ENCODE results near the gene HSPA1A. TPM values are rescaled to one million over a fixed set of nuclear protein-coding genes. Genes with fewer than 3 reads are reported as not detected.
A peak's percentile ranks its signal among the peaks of the same experiment; 100 is the strongest.

The HSPA1A gene
- total RNA-seq, 1 experiment from 2014 or later: 51.2 TPM

DNA sequence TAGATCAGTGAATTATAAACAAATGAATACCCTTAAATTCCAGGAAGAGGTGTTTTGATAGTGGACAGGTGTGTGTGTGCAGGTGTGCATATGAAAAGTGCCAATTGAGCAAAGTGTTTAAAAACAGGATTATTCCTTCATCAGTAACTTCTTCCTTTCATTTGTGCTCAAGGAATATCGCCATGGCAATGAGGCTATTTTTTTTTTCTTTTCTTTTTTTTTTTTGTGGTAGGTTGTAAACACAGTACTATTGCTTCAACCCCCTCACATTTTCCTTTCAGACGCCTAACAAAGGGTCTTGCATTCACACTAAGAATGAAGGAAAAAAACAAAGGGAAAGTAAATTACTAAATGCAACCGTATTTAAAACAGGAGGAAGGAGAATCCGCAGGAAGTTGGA lies 10.2 kb downstream of the HSPA1A start:
- peaks cover 5% of the 10 kb centered on the region; the same call in 1 of the 2 replicates for H3K4me1 ChIP-seq (ENCODE audit: insufficient read depth, low read length)
- H3K27me3 ChIP-seq (ENCODE audit: insufficient read depth, low read length): no peaks in the 10 kb centered on the region
- Mint-ChIP-seq H3K4me3 (peak overlapping the region; percentile 84 to 92), H3K9me3 (no peaks in the 10 kb centered on the region; a peak in 1 of 5 replicates), H3K27ac (peak overlapping the region; percentile 97 to 98 (median 97)), H3K36me3 (ENCODE audit: insufficient read depth in 1 of 3, low read depth in 3 of 3) (no peaks in the 10 kb centered on the region; a peak in 1 of 7 replicates), H3K4me1 (peaks cover 50 to 54% of the 10 kb centered on the region in 2 experiments), H3K27me3 (ENCODE audit: low read depth) (peaks cover 4% of the 10 kb centered on the region)
- H3K56ac ChIP-seq (ENCODE audit: insufficient read length, low read depth, low read length): no peak overlapping the region
- no peak overlapping the region for H4K91ac ChIP-seq (ENCODE audit: insufficient read length, low read depth, low read length)
- no peak overlapping the region; the same call in 1 of the 2 replicates for H3K4ac ChIP-seq (ENCODE audit: low read depth, low read length)
- H3K23ac ChIP-seq (ENCODE audit: insufficient read length, low read depth, low read length): no peak overlapping the region
- no peak overlapping the region for H2AK5ac ChIP-seq (ENCODE audit: insufficient read length, low read length)
- no peak overlapping the region for H2BK20ac ChIP-seq (ENCODE audit: low read depth, low read length, poor library complexity, severe bottlenecking)
- TF ChIP-seq, protein P1, sequence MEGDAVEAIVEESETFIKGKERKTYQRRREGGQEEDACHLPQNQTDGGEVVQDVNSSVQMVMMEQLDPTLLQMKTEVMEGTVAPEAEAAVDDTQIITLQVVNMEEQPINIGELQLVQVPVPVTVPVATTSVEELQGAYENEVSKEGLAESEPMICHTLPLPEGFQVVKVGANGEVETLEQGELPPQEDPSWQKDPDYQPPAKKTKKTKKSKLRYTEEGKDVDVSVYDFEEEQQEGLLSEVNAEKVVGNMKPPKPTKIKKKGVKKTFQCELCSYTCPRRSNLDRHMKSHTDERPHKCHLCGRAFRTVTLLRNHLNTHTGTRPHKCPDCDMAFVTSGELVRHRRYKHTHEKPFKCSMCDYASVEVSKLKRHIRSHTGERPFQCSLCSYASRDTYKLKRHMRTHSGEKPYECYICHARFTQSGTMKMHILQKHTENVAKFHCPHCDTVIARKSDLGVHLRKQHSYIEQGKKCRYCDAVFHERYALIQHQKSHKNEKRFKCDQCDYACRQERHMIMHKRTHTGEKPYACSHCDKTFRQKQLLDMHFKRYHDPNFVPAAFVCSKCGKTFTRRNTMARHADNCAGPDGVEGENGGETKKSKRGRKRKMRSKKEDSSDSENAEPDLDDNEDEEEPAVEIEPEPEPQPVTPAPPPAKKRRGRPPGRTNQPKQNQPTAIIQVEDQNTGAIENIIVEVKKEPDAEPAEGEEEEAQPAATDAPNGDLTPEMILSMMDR (conservative IDR thresholded peaks at IDR 0.05): no peak
- H4K5ac ChIP-seq (ENCODE audit: insufficient read length, low read depth, low read length): no peak overlapping the region
- H4K8ac ChIP-seq (replicated peaks; ENCODE audit: insufficient read length, low read depth, low read length): no peak overlapping the region
- peak overlapping the region; percentile 84 for H3K27ac ChIP-seq (ENCODE audit: insufficient read length, low read depth, low read length)
- no peaks in the 10 kb centered on the region for H3K9me3 ChIP-seq (ENCODE audit: control insufficient read depth, low read depth, low read length)
- no CpG with 5 or more reads among the region's 4 CpGs for WGBS (ENCODE audit: extremely low coverage, insufficient read length, low lambda C conversion rate)
- H3K14ac ChIP-seq (ENCODE audit: insufficient read depth, low read length): peak overlapping the region; percentile 51; the same call in 1 of the 2 replicates
- H3K9ac ChIP-seq (ENCODE audit: extremely low read depth, insufficient read length, low read length): peak overlapping the region; percentile 25
- no peak overlapping the region for H2AFZ ChIP-seq (ENCODE audit: low read length)
- no peaks in the 10 kb centered on the region for H4K20me1 ChIP-seq (ENCODE audit: control insufficient read depth, insufficient read depth, insufficient read length)
- no peak overlapping the region for H2BK12ac ChIP-seq (ENCODE audit: insufficient read length, low read depth, low read length)
- no peaks in the 10 kb centered on the region for H3K79me1 ChIP-seq (ENCODE audit: insufficient read depth, low read depth, low read length, poor library complexity, severe bottlenecking)
- H2BK5ac ChIP-seq (ENCODE audit: insufficient read length, low read length): no peak overlapping the region
- no peak for DNase-seq
- H3K4me2 ChIP-seq (ENCODE audit: insufficient read depth, insufficient read length, low read length): peak overlapping the region; percentile 31
- peak overlapping the region; percentile 36 for H3K18ac ChIP-seq (ENCODE audit: insufficient read length, low read depth, low read length)
- H3K79me2 ChIP-seq (ENCODE audit: insufficient read depth, low read length): peaks cover 2% of the 10 kb centered on the region; the same call in 1 of the 2 replicates
- H2BK120ac ChIP-seq (ENCODE audit: low read depth, low read length, poor library complexity, severe bottlenecking): no peak overlapping the region
- H3T11ph ChIP-seq (ENCODE audit: low read length): peak overlapping the region; percentile 37
- H3K23me2 ChIP-seq (ENCODE audit: insufficient read length, low read depth, low read length, poor library complexity, severe bottlenecking): peaks cover 28% of the 10 kb centered on the region
- no peak overlapping the region for H2BK15ac ChIP-seq (ENCODE audit: low read depth, low read length)
